ENCODE measurements around the gene SKAP2. TPM values are rescaled to one million over a fixed set of nuclear protein-coding genes. Genes with fewer than 3 reads are reported as not detected.

The SKAP2 gene
- total RNA-seq, 1 experiment from 2014 or later, result 3.2 TPM

DNA sequence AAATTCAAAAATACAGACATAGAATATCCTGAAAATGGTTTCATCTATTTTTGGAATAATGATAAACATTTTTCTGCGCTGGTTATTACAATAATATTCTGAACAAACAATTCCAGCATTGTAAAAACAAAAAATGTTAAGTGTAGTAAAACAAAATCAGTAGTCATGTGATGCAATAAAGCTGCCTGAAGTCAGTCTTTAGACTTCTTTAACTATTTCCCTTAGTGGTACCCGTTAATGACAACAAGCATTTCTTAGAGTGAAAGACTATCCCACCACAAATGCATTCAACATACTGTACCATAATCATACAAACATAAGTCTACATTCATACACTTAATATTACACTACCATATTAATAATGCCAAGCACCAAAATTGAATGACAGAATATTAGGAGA is 1.6 kb downstream of the SKAP2 start:
- Histone ChIP-seq H3K27ac (ENCODE audit: insufficient read length, low read depth, low read length) (no peak overlapping the region), H2BK120ac (ENCODE audit: low read depth, low read length, poor library complexity, severe bottlenecking) (no peak overlapping the region), H3K4me2 (ENCODE audit: insufficient read depth, insufficient read length, low read length) (no peak overlapping the region), H2BK5ac (ENCODE audit: insufficient read length, low read length) (no peak overlapping the region), H4K5ac (ENCODE audit: insufficient read length, low read depth, low read length) (no peak overlapping the region), H2BK12ac (ENCODE audit: insufficient read length, low read depth, low read length) (no peak overlapping the region), H2BK15ac (ENCODE audit: low read depth, low read length) (no peak overlapping the region), H2AK5ac (ENCODE audit: insufficient read length, low read length) (no peak overlapping the region), H3K4ac (ENCODE audit: low read depth, low read length) (no peak overlapping the region), H3K79me1 (ENCODE audit: insufficient read depth, low read depth, low read length, poor library complexity, severe bottlenecking) (no peaks in the 10 kb centered on the region), H2BK20ac (ENCODE audit: low read depth, low read length, poor library complexity, severe bottlenecking) (no peak overlapping the region), H4K91ac (ENCODE audit: insufficient read length, low read depth, low read length) (no peak overlapping the region), H4K20me1 (ENCODE audit: control insufficient read depth, insufficient read depth, insufficient read length) (peaks cover 3% of the 10 kb centered on the region), H3K9ac (ENCODE audit: extremely low read depth, insufficient read length, low read length) (no peak overlapping the region), H3K23me2 (ENCODE audit: insufficient read length, low read depth, low read length, poor library complexity, severe bottlenecking) (peaks cover 7% of the 10 kb centered on the region), H2AFZ (ENCODE audit: low read length) (no peak overlapping the region), H4K8ac (replicated peaks; ENCODE audit: insufficient read length, low read depth, low read length) (no peak overlapping the region), H3K18ac (ENCODE audit: insufficient read length, low read depth, low read length) (no peak overlapping the region), H3T11ph (ENCODE audit: low read length) (no peak overlapping the region), H3K56ac (ENCODE audit: insufficient read length, low read depth, low read length) (no peak overlapping the region), H3K4me1 (ENCODE audit: insufficient read depth, low read length) (peaks cover 6% of the 10 kb centered on the region; the same call in 1 of the 2 replicates), H3K79me2 (ENCODE audit: insufficient read depth, low read length) (no peaks in the 10 kb centered on the region), H3K27me3 (ENCODE audit: insufficient read depth, low read length) (peaks cover 4% of the 10 kb centered on the region; the same call in 1 of the 2 replicates), H3K23ac (ENCODE audit: insufficient read length, low read depth, low read length) (no peak overlapping the region), H3K9me3 (ENCODE audit: control insufficient read depth, low read depth, low read length) (no peaks in the 10 kb centered on the region), H3K14ac (ENCODE audit: insufficient read depth, low read length) (no peak overlapping the region)
- Mint-ChIP-seq H3K36me3 (ENCODE audit: insufficient read depth in 1 of 3, low read depth in 3 of 3) (no peaks in the 10 kb centered on the region), H3K4me3 (no peak overlapping the region; a peak in 1 of 5 replicates), H3K27ac (no peak overlapping the region), H3K4me1 (peaks cover 22 to 26% of the 10 kb centered on the region in 2 experiments), H3K27me3 (ENCODE audit: low read depth) (peaks cover 76% of the 10 kb centered on the region), H3K9me3 (no peaks in the 10 kb centered on the region; a peak in 1 of 5 replicates)
- TF ChIP-seq, protein P1, sequence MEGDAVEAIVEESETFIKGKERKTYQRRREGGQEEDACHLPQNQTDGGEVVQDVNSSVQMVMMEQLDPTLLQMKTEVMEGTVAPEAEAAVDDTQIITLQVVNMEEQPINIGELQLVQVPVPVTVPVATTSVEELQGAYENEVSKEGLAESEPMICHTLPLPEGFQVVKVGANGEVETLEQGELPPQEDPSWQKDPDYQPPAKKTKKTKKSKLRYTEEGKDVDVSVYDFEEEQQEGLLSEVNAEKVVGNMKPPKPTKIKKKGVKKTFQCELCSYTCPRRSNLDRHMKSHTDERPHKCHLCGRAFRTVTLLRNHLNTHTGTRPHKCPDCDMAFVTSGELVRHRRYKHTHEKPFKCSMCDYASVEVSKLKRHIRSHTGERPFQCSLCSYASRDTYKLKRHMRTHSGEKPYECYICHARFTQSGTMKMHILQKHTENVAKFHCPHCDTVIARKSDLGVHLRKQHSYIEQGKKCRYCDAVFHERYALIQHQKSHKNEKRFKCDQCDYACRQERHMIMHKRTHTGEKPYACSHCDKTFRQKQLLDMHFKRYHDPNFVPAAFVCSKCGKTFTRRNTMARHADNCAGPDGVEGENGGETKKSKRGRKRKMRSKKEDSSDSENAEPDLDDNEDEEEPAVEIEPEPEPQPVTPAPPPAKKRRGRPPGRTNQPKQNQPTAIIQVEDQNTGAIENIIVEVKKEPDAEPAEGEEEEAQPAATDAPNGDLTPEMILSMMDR (conservative IDR thresholded peaks at IDR 0.05), result no peak
- no CpG with 5 or more reads among the region's 2 CpGs for WGBS (ENCODE audit: extremely low coverage, insufficient read length, low lambda C conversion rate)
- DNase-seq, result no peak

Data from H9 (cell line).